IMR-90 (cell line): ENCODE data around the gene PDCD1. TPM values are rescaled to one million over a fixed set of nuclear protein-coding genes. Genes with fewer than 3 reads are reported as not detected.
"Not testable (repeated sequence)": the region's sequence is repeated elsewhere in the genome, so short reads cannot be mapped to it uniquely, and the experiment has no call there.

Source experiments
- ATAC-seq: fragments of 200-7000 bp; cut with Tn5 transposase; 2 replicates; pipeline ENCODE4 v1.9.1; 2020; ENCODE audit warnings: low read depth, mild to moderate bottlenecking, moderate library complexity
- Bru-seq: library from RNA; stranded (reverse); fragments of 400-500 nt; gene quantifications from one replicate; lab custom pipeline; 2021; lab: Mats Ljungman, UMichigan
- BruChase-seq, 2 experiments: library from RNA; stranded (reverse); fragments of 400-500 nt; gene quantifications; one replicate each; lab custom pipeline; 2021; lab: Mats Ljungman, UMichigan
- BruUV-seq: library from RNA; stranded (reverse); fragments of 400-500 nt; replicated peaks from 2 replicates; lab custom pipeline; 2021; lab: Mats Ljungman, UMichigan
- CTCF ChIA-PET: fragments of 300-600 bp; formaldehyde crosslinking; extraction: SDS; loops from one replicate; lab custom pipeline; 2021; ENCODE audit warnings: antibody characterized with exemption; lab: Yijun Ruan, JAX
- POLR2A ChIA-PET: fragments of 300-600 bp; sonication (Branson Sonifier 250); formaldehyde crosslinking; loops from one replicate; lab custom pipeline; 2022; ENCODE audit warnings: antibody characterized with exemption; ENCODE audit not compliant: unreplicated experiment; lab: Charles Lee
- DNase-seq: peaks from one replicate; pipeline ENCODE4 v3.0.0; 2013
- H2AFZ ChIP-seq: replicated peaks from 2 replicates; pipeline ENCODE3; 2013; ENCODE audit warnings: low read length, mild to moderate bottlenecking; ENCODE audit not compliant: poor library complexity
- H2AK5ac ChIP-seq: 2 replicates; pipeline ENCODE4 v1.6.1; 2013; ENCODE audit warnings: low read depth, low read length, inconsistent platforms
- H2AK9ac ChIP-seq: replicated peaks from 2 replicates; pipeline ENCODE3; 2013; ENCODE audit warnings: mild to moderate bottlenecking, low read depth, low read length, moderate library complexity; ENCODE audit not compliant: poor library complexity
- H2BK120ac ChIP-seq: 2 replicates; pipeline ENCODE4 v1.6.1; 2013; ENCODE audit warnings: low read depth, low read length, inconsistent platforms
- H2BK15ac ChIP-seq: 3 replicates; pipeline ENCODE4 v1.6.1; 2013; ENCODE audit warnings: low read depth, low read length, inconsistent platforms
- H2BK20ac ChIP-seq: 2 replicates; pipeline ENCODE4 v1.6.1; 2013; ENCODE audit warnings: low read depth, mild to moderate bottlenecking, inconsistent platforms, low read length, moderate library complexity
- H2BK5ac ChIP-seq: 2 replicates; pipeline ENCODE4 v1.6.1; 2013; ENCODE audit warnings: mild to moderate bottlenecking, low read depth, low read length, inconsistent platforms; ENCODE audit not compliant: poor library complexity, severe bottlenecking
- H3K14ac ChIP-seq: replicated peaks from 2 replicates; pipeline ENCODE4 v1.6.1; 2013; ENCODE audit warnings: low read depth, low read length, inconsistent platforms
- H3K18ac ChIP-seq: 2 replicates; pipeline ENCODE4 v1.6.1; 2013; ENCODE audit warnings: low read depth, low read length, control low read depth
- H3K23ac ChIP-seq: 2 replicates; pipeline ENCODE4 v1.6.1; 2013; ENCODE audit warnings: low read depth, low read length, inconsistent platforms
- H3K27ac ChIP-seq: 2 replicates; pipeline ENCODE4 v1.5.1; 2013; ENCODE audit warnings: mild to moderate bottlenecking, control low read depth, low read length; ENCODE audit not compliant: insufficient read depth
- H3K27me3 ChIP-seq: 2 replicates; pipeline ENCODE4 v1.6.1; 2013; ENCODE audit warnings: low read length; ENCODE audit not compliant: control insufficient read depth, insufficient read depth
- H3K36me3 ChIP-seq: 2 replicates; pipeline ENCODE4 v1.6.1; 2013; ENCODE audit warnings: low read length, mixed read lengths; ENCODE audit not compliant: control insufficient read depth, insufficient read depth
- H3K4ac ChIP-seq: 2 replicates; pipeline ENCODE4 v1.6.1; 2013; ENCODE audit warnings: low read depth, low read length, inconsistent platforms
- H3K4me1 ChIP-seq: 2 replicates; pipeline ENCODE4 v1.6.1; 2013; ENCODE audit warnings: low read length, mixed read lengths; ENCODE audit not compliant: control insufficient read depth, insufficient read depth
- H3K4me2 ChIP-seq: 2 replicates; pipeline ENCODE4 v1.6.1; 2013; ENCODE audit warnings: low read depth, mild to moderate bottlenecking, control low read depth, low read length, moderate library complexity
- H3K4me3 ChIP-seq: 2 replicates; pipeline ENCODE4 v1.5.1; 2013; ENCODE audit warnings: low read depth, mild to moderate bottlenecking, control low read depth, low read length, moderate library complexity; ENCODE audit not compliant: insufficient read depth
- H3K56ac ChIP-seq: 2 replicates; pipeline ENCODE4 v1.6.1; 2013; ENCODE audit warnings: low read length, inconsistent platforms; ENCODE audit not compliant: insufficient read depth; ENCODE audit errors: extremely low read depth
- H3K79me1 ChIP-seq, 2 experiments: 2 replicates each; pipeline ENCODE4 v1.6.1; 2013; ENCODE audit warnings: low read length in 2 of 2, inconsistent platforms in 1 of 2, low read depth in 1 of 2
- H3K9ac ChIP-seq: 2 replicates; pipeline ENCODE4 v1.6.1; 2013; ENCODE audit warnings: low read depth, low read length, control low read depth
- H3K9me1 ChIP-seq: 2 replicates; pipeline ENCODE4 v1.6.1; 2013; ENCODE audit warnings: low read length, inconsistent platforms; ENCODE audit not compliant: insufficient read depth
- H3K9me3 ChIP-seq: 2 replicates; pipeline ENCODE4 v1.6.1; 2013; ENCODE audit warnings: low read length; ENCODE audit not compliant: control insufficient read depth, insufficient read depth
- H4K20me1 ChIP-seq: 2 replicates; pipeline ENCODE4 v1.6.1; 2013; ENCODE audit warnings: low read length, inconsistent platforms; ENCODE audit not compliant: insufficient read depth
- H4K5ac ChIP-seq: 2 replicates; pipeline ENCODE4 v1.6.1; 2013; ENCODE audit warnings: mild to moderate bottlenecking, low read depth, low read length, control low read depth
- H4K8ac ChIP-seq, 2 experiments: 2 replicates each; pipeline ENCODE4 v1.6.1; 2013; ENCODE audit warnings: low read depth in 2 of 2, low read length in 2 of 2, control low read depth in 1 of 2, inconsistent platforms in 1 of 2
- H4K91ac ChIP-seq: 2 replicates; pipeline ENCODE4 v1.6.1; 2013; ENCODE audit warnings: low read depth, low read length, inconsistent platforms; ENCODE audit not compliant: insufficient read depth
- RAD21 ChIP-seq: IDR thresholded peaks from 2 replicates; pipeline ENCODE4 v1.6.1; 2012; ENCODE audit warnings: low read length, improper control_type of control experiment
- WGBS, 2 experiments: methylation state at CpG; one replicate each; pipeline versions ENCODE4 v1.1.5 to v1.1.7; 2013; ENCODE audit warnings: missing lambda C conversion rate in 2 of 2; ENCODE audit not compliant: insufficient read length in 1 of 2; ENCODE audit errors: extremely low coverage in 2 of 2; 5-methylcytosine and 5-hydroxymethylcytosine counted together
- dilution Hi-C: fragments of 300-500 bp; cut with HindIII; formaldehyde crosslinking; loops from one replicate; pipeline ENCODE4 v1.14.3; 2018; ENCODE audit warnings: low sequenced_read_pairs; ENCODE audit not compliant: unreplicated experiment
- in situ Hi-C: fragments of 300-500 bp; cut with MboI; formaldehyde crosslinking; loops from 3 replicates; pipeline ENCODE4 v1.14.3; 2019; ENCODE audit warnings: low sequenced_read_pairs, inconsistent platforms, mixed read lengths
- intact Hi-C: fragments of 100-400 bp; cut with micrococcal nuclease; formaldehyde crosslinking; loops from 2 replicates; pipeline ENCODE4 v1.10.0; 2022
- long read RNA-seq: library from polyadenylated mRNA; unstranded; transcript quantifications from one replicate; pipeline ENCODE4 v2.0.0, GENCODE V29; 2021; ENCODE audit not compliant: unreplicated experiment
- polyA plus RNA-seq, 3 experiments: library from polyadenylated mRNA; depleted of rRNA; stranded (reverse); fragments of >200 nt; gene quantifications; 2 replicates each; pipeline ENCODE4 v1.2.3, GENCODE V29; 2012; ENCODE audit warnings: low replicate concordance in 1 of 3
- total RNA-seq: library from RNA; depleted of rRNA; stranded (reverse); fragments of >200 nt; gene quantifications from 2 replicates; pipeline ENCODE4 v1.2.3, GENCODE V29; 2012; rRNA removed

PDCD1 gene
- total RNA-seq (not detected in 2 replicates), polyA plus RNA-seq (2012; rRNA removed) (not detected in 2 replicates), Bru-seq, nascent RNA (not detected), BruChase-seq, experiment 1, labeled RNA remaining after a 6-hour chase (not detected), BruChase-seq, experiment 2, labeled RNA remaining after a 2-hour chase (not detected)
- not detected in 2 replicates for polyA plus RNA-seq (2012; cell fraction: cytosol; rRNA removed)
- polyA plus RNA-seq (2012; cell fraction: nucleus; rRNA removed; ENCODE audit: low replicate concordance), result not detected in 2 replicates
- long read RNA-seq, result 0 reads

- Histone ChIP-seq H4K5ac (no peak within 1 kb of the TSS), H3K4me1 (peaks cover 3% of the 10 kb centered on the region), H3K9me3 (no peaks in the 10 kb centered on the region), H2BK5ac (no peak within 1 kb of the TSS), H3K36me3 (no peaks in the 10 kb centered on the region), H3K9ac (no peak within 1 kb of the TSS), H2AK5ac (no peak within 1 kb of the TSS; the same call in 1 of the 2 replicates), H2AK9ac (peak within 1 kb of the TSS; percentile 23), H3K27ac (no peak within 1 kb of the TSS), H2BK20ac (no peak within 1 kb of the TSS), H3K4me2 (peak within 1 kb of the TSS; percentile 29), H4K20me1 (no peaks in the 10 kb centered on the region), H3K4ac (no peak within 1 kb of the TSS), H2BK15ac (no peak within 1 kb of the TSS), H3K4me3 (no peak within 1 kb of the TSS), H3K14ac (no peak within 1 kb of the TSS), H4K8ac (peak within 1 kb of the TSS in 1 of 2 experiments; percentile 37; a peak in 1 of 4 replicates), H3K79me1 (no peaks in the 10 kb centered on the region), H4K91ac (no peak within 1 kb of the TSS), H3K18ac (no peak within 1 kb of the TSS), H3K23ac (no peak within 1 kb of the TSS), H3K27me3 (peaks cover 4% of the 10 kb centered on the region; the same call in 1 of the 2 replicates), H2BK120ac (no peak within 1 kb of the TSS), H3K56ac (no peak within 1 kb of the TSS), H3K9me1 (no peaks in the 10 kb centered on the region), H2AFZ (peak within 1 kb of the TSS; percentile 87)
- dilution Hi-C loops, result no loop called here
- BruUV-seq, result no TSS peak
- WGBS, 2 experiments, result 77% methylated on average over 8 of the region's 28 CpGs; no CpG with 5 or more reads in 1 of the 2 experiments
- POLR2A ChIA-PET, result no interaction called here
- CTCF ChIA-PET, result no interaction called here
- in situ Hi-C loops, result no loop called here
- intact Hi-C loops, result no loop called here
- no peak for DNase-seq
- no peak for ATAC-seq
- no peak for TF ChIP-seq RAD21
Observed at GRCh38 chr2:241858206-241859016, at the start of gene PDCD1. PDCD1 (minus strand) TSS chr2:241858894; CDS start chr2:241858838, 56 bp downstream.

- H3K14ac ChIP-seq, H4K91ac ChIP-seq, H2BK15ac ChIP-seq, intact Hi-C loops, H4K20me1 ChIP-seq, H3K4ac ChIP-seq, H2AK9ac ChIP-seq, H3K4me2 ChIP-seq, H3K36me3 ChIP-seq, H3K9ac ChIP-seq, CTCF ChIA-PET, H3K4me3 ChIP-seq, H3K23ac ChIP-seq, H3K9me3 ChIP-seq, BruUV-seq, H3K4me1 ChIP-seq, H3K27me3 ChIP-seq, H2BK5ac ChIP-seq, H3K27ac ChIP-seq, POLR2A ChIA-PET, ATAC-seq, H4K8ac ChIP-seq, DNase-seq, H3K9me1 ChIP-seq, H3K56ac ChIP-seq, H4K5ac ChIP-seq, dilution Hi-C loops, H2BK20ac ChIP-seq, H2BK120ac ChIP-seq, H2AK5ac ChIP-seq, H2AFZ ChIP-seq, H3K79me1 ChIP-seq, in situ Hi-C loops, H3K18ac ChIP-seq: not testable (repeated sequence)
- 92% methylated on average over 4 of the region's 7 CpGs; no CpG with 5 or more reads in 1 of the 2 experiments for WGBS, 2 experiments
Observed at GRCh38 chr2:241907831-241908230, 49.1 kb upstream of the PDCD1 start.
